ENCODE results near the gene GLIPR2.

GLIPR2 gene

GRCh38 chr9:36142510-36143244 is 6.1 kb downstream of the GLIPR2 start:
- H3K4me3 ChIP-seq (replicated peaks in 1 of 2; ENCODE audit: low read depth in 2 of 2, low read length in 2 of 2), result no peak overlapping the region

GRCh38 chr9:36143245-36143641 is 6.7 kb downstream of the GLIPR2 start:
- TF ChIP-seq, protein P1, sequence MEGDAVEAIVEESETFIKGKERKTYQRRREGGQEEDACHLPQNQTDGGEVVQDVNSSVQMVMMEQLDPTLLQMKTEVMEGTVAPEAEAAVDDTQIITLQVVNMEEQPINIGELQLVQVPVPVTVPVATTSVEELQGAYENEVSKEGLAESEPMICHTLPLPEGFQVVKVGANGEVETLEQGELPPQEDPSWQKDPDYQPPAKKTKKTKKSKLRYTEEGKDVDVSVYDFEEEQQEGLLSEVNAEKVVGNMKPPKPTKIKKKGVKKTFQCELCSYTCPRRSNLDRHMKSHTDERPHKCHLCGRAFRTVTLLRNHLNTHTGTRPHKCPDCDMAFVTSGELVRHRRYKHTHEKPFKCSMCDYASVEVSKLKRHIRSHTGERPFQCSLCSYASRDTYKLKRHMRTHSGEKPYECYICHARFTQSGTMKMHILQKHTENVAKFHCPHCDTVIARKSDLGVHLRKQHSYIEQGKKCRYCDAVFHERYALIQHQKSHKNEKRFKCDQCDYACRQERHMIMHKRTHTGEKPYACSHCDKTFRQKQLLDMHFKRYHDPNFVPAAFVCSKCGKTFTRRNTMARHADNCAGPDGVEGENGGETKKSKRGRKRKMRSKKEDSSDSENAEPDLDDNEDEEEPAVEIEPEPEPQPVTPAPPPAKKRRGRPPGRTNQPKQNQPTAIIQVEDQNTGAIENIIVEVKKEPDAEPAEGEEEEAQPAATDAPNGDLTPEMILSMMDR (IDR thresholded peaks at IDR 0.05; ENCODE audit: low read depth, low read length), result no peak
- H3K4me3 ChIP-seq (replicated peaks in 1 of 2; ENCODE audit: low read depth in 2 of 2, low read length in 2 of 2), result no peak overlapping the region
- no peak for DNase-seq (ENCODE audit: low read depth in 2 of 2)

More at GRCh38 chr9:36142510-36143244, 6.1 kb downstream of the GLIPR2 start:
- TF ChIP-seq, protein P1 (IDR thresholded peaks at IDR 0.05; ENCODE audit: low read depth, low read length), result no peak
- DNase-seq (ENCODE audit: low read depth in 2 of 2), result no peak

GRCh38 chr9:36144309-36145232 is 8.0 kb downstream of the GLIPR2 start:
- DNase-seq (ENCODE audit: low read depth in 2 of 2), result no peak
- TF ChIP-seq, protein P1 (IDR thresholded peaks at IDR 0.05; ENCODE audit: low read depth, low read length), result no peak
- no peak overlapping the region for H3K4me3 ChIP-seq (replicated peaks in 1 of 2; ENCODE audit: low read depth in 2 of 2, low read length in 2 of 2)

- TF ChIP-seq, protein P1 (IDR thresholded peaks at IDR 0.05; ENCODE audit: low read depth, low read length), result no peak
- H3K4me3 ChIP-seq (replicated peaks in 1 of 2; ENCODE audit: low read depth in 2 of 2, low read length in 2 of 2), result no peak overlapping the region
- DNase-seq (ENCODE audit: low read depth in 2 of 2), result no peak
Observed at GRCh38 chr9:36145970-36146369, 9.4 kb downstream of the GLIPR2 start.

- no peak for DNase-seq (ENCODE audit: low read depth in 2 of 2)
- H3K4me3 ChIP-seq (replicated peaks in 1 of 2; ENCODE audit: low read depth in 2 of 2, low read length in 2 of 2), result no peak overlapping the region
- TF ChIP-seq, protein P1 (IDR thresholded peaks at IDR 0.05; ENCODE audit: low read depth, low read length), result no peak
Observed at GRCh38 chr9:36146651-36147050, 10.1 kb downstream of the GLIPR2 start.

GRCh38 chr9:36147441-36148175 is 11.1 kb downstream of the GLIPR2 start:
- H3K4me3 ChIP-seq (replicated peaks in 1 of 2; ENCODE audit: low read depth in 2 of 2, low read length in 2 of 2), result no peak overlapping the region
- TF ChIP-seq, protein P1 (IDR thresholded peaks at IDR 0.05; ENCODE audit: low read depth, low read length), result no peak
- no peak for DNase-seq (ENCODE audit: low read depth in 2 of 2)
